ENCODE data around the gene COASY. TPM values are rescaled to one million over a fixed set of nuclear protein-coding genes. Genes with fewer than 3 reads are reported as not detected.
A peak's percentile ranks its signal among the peaks of the same experiment; 100 is the strongest.
"Not testable (repeated sequence)": the region's sequence is repeated elsewhere in the genome, so short reads cannot be mapped to it uniquely, and the experiment has no call there.

Gene COASY
- total and polyA plus RNA-seq, 2 of the 4 experiments (the other 2 are of a cell fraction): 10.6 to 44.0 TPM

DNA sequence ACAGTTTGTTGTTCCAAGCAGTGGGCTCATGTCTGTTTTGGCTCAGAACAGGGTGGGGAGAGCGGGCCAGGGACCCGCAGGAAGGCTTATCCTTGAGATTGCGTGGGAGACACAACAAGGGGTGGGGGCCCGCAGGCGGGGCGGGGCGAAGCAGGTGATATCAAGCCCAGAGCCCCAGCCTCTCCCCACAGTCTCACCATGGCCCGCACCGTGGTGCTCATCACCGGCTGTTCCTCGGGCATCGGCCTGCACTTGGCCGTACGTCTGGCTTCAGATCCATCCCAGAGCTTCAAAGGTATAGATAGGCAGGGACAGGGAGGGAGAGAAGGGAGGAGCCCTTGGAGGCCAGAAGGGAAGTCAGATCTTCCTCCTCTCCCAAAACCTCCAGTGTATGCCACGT is 9.2 kb upstream of the COASY start, which contains the start of gene HSD17B1:
Gene HSD17B1 (plus strand): TSS at position 188 of the 400 bp plus-strand sequence. CDS start 11 bp downstream, at position 199.
- H3K14ac ChIP-seq (replicated peaks; ENCODE audit: low read depth, low read length); H4K8ac ChIP-seq (ENCODE audit: low read depth in 2 of 2, low read length in 2 of 2); DNase-seq; H3K27ac ChIP-seq (ENCODE audit: insufficient read depth, low read length); H2BK15ac ChIP-seq (ENCODE audit: low read depth, low read length); H3K36me3 ChIP-seq (ENCODE audit: control insufficient read depth, insufficient read depth, low read length); H4K20me1 ChIP-seq (ENCODE audit: insufficient read depth, low read length); H3K4me1 ChIP-seq (ENCODE audit: control insufficient read depth, insufficient read depth, low read length); H3K27me3 ChIP-seq (ENCODE audit: control insufficient read depth, insufficient read depth, low read length); BruUV-seq (replicated peaks); H2BK120ac ChIP-seq (ENCODE audit: low read depth, low read length); CTCF ChIA-PET; H3K56ac ChIP-seq (ENCODE audit: extremely low read depth, insufficient read depth, low read length); H3K18ac ChIP-seq (ENCODE audit: low read depth, low read length); intact Hi-C loops (cut with micrococcal nuclease); H2BK5ac ChIP-seq (ENCODE audit: low read depth, low read length, poor library complexity, severe bottlenecking); H3K9me1 ChIP-seq (ENCODE audit: insufficient read depth, low read length); H3K9me3 ChIP-seq (ENCODE audit: control insufficient read depth, insufficient read depth, low read length); H2BK20ac ChIP-seq (ENCODE audit: low read depth, low read length); in situ Hi-C loops (cut with MboI; ENCODE audit: low sequenced_read_pairs); H2AFZ ChIP-seq (replicated peaks; ENCODE audit: low read length, poor library complexity); dilution Hi-C loops (cut with HindIII; ENCODE audit: low sequenced_read_pairs, unreplicated experiment); POLR2A ChIA-PET (ENCODE audit: unreplicated experiment); ATAC-seq (ENCODE audit: low read depth); H3K9ac ChIP-seq (ENCODE audit: low read depth, low read length); H4K5ac ChIP-seq (ENCODE audit: low read depth, low read length): not testable (repeated sequence)
- H2AK5ac ChIP-seq (ENCODE audit: low read depth, low read length): peak within 1 kb of the TSS; percentile 93; the same call in 1 of the 2 replicates
- peak within 1 kb of the TSS; percentile 21; the same call in 1 of the 2 replicates for H4K91ac ChIP-seq (ENCODE audit: insufficient read depth, low read depth, low read length)
- peak within 1 kb of the TSS; percentile 90 for H2AK9ac ChIP-seq (replicated peaks; ENCODE audit: low read depth, low read length, poor library complexity)
- WGBS, 2 experiments (ENCODE audit: extremely low coverage in 2 of 2, insufficient read length in 1 of 2): no CpG with 5 or more reads among the region's 15 CpGs
- peak within 1 kb of the TSS; percentile 95; the same call in 1 of the 2 replicates for H3K4me3 ChIP-seq (ENCODE audit: insufficient read depth, low read depth, low read length)
- H3K4ac ChIP-seq (ENCODE audit: low read depth, low read length): peak within 1 kb of the TSS; percentile 97; the same call in 1 of the 2 replicates
- H3K79me1 ChIP-seq (ENCODE audit: low read depth in 1 of 2, low read length in 2 of 2): peaks cover 11 to 53% of the 10 kb centered on the region in 2 experiments
- H3K4me2 ChIP-seq (ENCODE audit: low read depth, low read length): peak within 1 kb of the TSS; percentile 92
- H3K23ac ChIP-seq (ENCODE audit: low read depth, low read length): 0 out of 2 replicates have a peak within 1 kb of the TSS, but pooled peaks have one; percentile 12

Measured in IMR-90 (cell line).